CD4-positive, alpha-beta T cell treated with Interferon alpha-2 for 1 hour (primary cell): ENCODE data around the gene ESYT3.

Experiments used
- DNase-seq, 2 donors: peaks; one replicate each; pipeline ENCODE4 v3.0.0-alpha.2; 2020 to 2022

ESYT3 gene

GRCh38 chr3:138434276-138434874 lies at the start of gene ESYT3:
TSS of gene ESYT3 (plus strand) at chr3:138434616. CDS start at chr3:138434799, 183 bp downstream.
- peak; percentile 10 to 39 for DNase-seq

GRCh38 chr3:138384976-138385375 lies 49.4 kb upstream of the ESYT3 start:
- no peak for DNase-seq

GRCh38 chr3:138389144-138389601 lies 45.2 kb upstream of the ESYT3 start:
- no peak for DNase-seq

- DNase-seq, result no peak
Observed at GRCh38 chr3:138389841-138390581, 44.4 kb upstream of the ESYT3 start.

- DNase-seq, result no peak
Observed at GRCh38 chr3:138390582-138390932, 43.9 kb upstream of the ESYT3 start.

- no peak for DNase-seq
Observed at GRCh38 chr3:138394156-138394555, 40.3 kb upstream of the ESYT3 start.

GRCh38 chr3:138394686-138395085 lies 39.7 kb upstream of the ESYT3 start:
- no peak for DNase-seq

GRCh38 chr3:138395865-138396751 lies 38.3 kb upstream of the ESYT3 start:
- no peak for DNase-seq

- DNase-seq, result no peak
Observed at GRCh38 chr3:138396752-138397410, 37.5 kb upstream of the ESYT3 start.

- no peak for DNase-seq
Observed at GRCh38 chr3:138397983-138398382, 36.4 kb upstream of the ESYT3 start.

- no peak for DNase-seq
Observed at GRCh38 chr3:138398791-138399575, 35.4 kb upstream of the ESYT3 start.

- no peak for DNase-seq
Observed at GRCh38 chr3:138399766-138400165, 34.6 kb upstream of the ESYT3 start.

- DNase-seq, result no peak
Observed at GRCh38 chr3:138400651-138401070, 33.8 kb upstream of the ESYT3 start.

GRCh38 chr3:138401834-138402233 lies 32.6 kb upstream of the ESYT3 start:
- DNase-seq, result no peak

GRCh38 chr3:138404121-138404520 lies 30.3 kb upstream of the ESYT3 start:
- DNase-seq, result no peak

- DNase-seq, result no peak
Observed at GRCh38 chr3:138405001-138405400, 29.4 kb upstream of the ESYT3 start.

- no peak for DNase-seq
Observed at GRCh38 chr3:138405486-138405885, 28.9 kb upstream of the ESYT3 start.

- DNase-seq, result no peak
Observed at GRCh38 chr3:138406606-138407005, 27.8 kb upstream of the ESYT3 start.

GRCh38 chr3:138407236-138407907 lies 27.0 kb upstream of the ESYT3 start:
- DNase-seq, result no peak

- DNase-seq, result no peak
Observed at GRCh38 chr3:138408751-138409570, 25.5 kb upstream of the ESYT3 start.
